ENCODE data around the gene BSDC1.
A peak's percentile ranks its signal among the peaks of the same experiment; 100 is the strongest.
"Not testable (repeated sequence)": the region's sequence is repeated elsewhere in the genome, so short reads cannot be mapped to it uniquely, and the experiment has no call there.

Gene BSDC1, protein sequence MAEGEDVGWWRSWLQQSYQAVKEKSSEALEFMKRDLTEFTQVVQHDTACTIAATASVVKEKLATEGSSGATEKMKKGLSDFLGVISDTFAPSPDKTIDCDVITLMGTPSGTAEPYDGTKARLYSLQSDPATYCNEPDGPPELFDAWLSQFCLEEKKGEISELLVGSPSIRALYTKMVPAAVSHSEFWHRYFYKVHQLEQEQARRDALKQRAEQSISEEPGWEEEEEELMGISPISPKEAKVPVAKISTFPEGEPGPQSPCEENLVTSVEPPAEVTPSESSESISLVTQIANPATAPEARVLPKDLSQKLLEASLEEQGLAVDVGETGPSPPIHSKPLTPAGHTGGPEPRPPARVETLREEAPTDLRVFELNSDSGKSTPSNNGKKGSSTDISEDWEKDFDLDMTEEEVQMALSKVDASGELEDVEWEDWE

DNA sequence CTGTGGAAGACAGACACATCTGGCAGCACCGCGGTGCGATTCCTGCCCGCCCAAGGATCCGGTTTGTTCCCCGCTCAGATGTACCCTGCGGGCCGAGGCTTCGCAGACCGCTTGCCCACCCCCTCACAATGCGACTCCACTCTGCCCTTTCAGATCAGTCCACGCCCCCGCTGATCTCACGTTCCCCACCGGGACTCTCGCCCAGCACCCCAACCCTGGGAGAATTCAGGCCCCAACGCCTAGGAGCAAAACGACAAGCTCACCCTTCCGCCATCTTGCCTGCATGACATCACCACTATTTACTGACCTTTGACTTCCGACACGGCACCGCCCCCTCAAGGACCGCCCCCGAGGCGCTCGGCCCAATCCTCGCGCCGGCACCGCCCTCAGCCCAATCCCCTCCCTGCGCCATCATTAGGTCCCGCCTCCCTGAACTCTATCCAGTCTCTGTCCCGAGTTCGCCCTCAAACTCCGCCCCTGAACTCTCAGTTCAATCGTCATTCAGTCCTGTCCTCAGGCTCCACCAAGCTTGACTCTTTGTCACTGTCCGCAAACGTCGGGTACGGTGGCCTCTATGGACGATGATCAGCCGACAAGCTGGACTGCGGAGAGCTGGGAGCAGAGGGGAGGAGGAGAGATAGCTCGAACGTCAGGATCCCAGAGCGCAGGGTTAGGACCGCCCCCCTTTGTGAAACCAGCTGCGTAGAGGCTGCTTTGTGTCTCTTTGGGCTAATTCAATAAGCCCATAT lies at the start of gene BSDC1:
TSS of gene BSDC1 (minus strand) at position 301 of the 749 bp plus-strand sequence. CDS start at position 274, 27 bp downstream.
- DNase-seq (ENCODE audit: low read depth in 2 of 3, low spot score in 1 of 3) = peak; percentile 98 to 99 (median 98)

DNA sequence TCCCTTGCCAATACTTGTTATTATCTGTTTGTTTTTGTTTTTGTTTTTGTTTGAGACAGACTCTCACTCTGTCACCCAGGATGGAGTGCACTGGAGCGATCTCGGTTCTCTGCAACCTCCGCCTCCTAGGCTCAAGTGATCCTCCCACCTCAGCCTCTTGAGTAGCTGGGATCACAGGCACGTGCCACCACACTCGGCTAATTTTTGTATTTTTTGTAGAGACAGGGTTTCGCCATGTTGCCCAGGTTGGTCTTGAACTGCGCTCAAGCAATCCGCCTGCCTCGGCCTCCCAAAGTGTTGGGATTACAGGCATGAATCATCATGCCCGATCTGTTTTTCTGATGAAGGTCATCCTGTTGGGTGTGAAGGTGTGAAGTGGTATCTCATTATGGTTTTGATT lies 47.2 kb upstream of the BSDC1 start:
- DNase-seq (ENCODE audit: low read depth in 2 of 3, low spot score in 1 of 3) = not testable (repeated sequence)

DNA sequence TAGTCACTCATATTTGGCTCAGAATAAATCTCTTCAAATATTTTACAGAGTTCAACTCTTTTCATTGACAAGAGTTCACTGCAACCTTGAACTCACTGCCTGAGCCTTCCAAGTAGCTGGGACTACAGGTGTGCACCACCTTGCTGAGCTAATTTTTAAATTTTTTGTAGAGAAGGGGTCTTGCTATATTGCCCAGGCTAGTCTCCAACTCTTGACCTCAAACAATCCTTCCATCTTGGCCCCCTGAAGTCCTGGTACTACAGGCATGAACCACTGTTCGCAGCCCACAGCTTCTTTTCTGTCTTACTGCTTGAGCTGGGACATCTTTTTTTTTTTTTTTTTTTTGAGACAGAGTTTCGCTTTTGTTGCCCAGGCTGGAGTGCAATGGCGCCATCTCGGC lies 44.5 kb upstream of the BSDC1 start:
- DNase-seq (ENCODE audit: low read depth in 2 of 3, low spot score in 1 of 3) = not testable (repeated sequence)

DNA sequence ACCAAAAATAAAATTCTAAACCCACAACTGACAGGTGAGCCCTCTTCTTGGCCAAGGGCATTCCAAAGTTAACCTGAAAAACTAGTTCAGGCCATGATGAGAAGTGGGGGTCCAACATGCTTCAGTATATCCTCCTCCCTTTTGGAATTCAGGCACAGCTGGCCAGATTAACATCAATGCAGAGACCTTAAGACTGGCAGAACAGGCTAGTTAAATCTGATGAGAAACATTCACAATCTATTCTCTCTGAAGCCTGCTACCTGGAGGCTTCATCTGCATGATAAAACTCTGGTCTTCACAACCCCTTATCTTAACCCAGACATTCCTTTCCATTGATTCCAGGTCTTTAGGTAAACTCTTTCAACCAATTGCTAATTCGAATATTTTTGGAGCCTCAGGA lies 43.9 kb upstream of the BSDC1 start:
- DNase-seq (ENCODE audit: low read depth in 2 of 3, low spot score in 1 of 3) = no peak

DNA sequence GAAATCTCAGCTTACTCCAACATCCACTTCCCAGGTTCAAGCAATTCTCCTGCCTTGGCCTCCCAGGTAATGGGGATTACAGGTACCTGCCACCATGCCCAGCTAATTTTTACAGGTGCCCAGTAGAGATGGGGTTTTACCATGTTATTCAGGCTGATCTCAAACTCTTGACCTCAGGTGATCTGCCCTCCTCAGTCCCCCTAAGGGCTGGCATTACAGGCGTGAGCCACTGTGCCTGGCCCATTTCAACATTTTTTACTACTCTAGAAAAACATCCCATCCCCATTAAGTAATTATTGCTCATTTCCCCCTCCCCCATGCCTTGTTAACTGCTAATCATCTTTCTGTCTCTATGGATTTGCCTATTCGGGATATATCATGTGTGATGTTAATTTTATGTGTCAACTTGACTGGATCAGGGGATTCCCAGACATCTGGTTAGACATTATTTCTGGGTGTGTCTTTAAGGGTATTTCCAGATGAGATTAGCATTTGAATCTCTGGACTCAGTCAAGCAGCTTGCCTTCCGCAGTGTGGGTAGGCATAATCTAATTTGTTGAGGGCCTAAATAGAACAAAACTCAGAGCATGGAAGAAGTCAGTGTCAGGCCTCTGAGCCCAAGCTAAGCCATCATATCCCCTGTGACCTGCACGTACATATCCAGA lies 37.6 kb upstream of the BSDC1 start:
- DNase-seq (ENCODE audit: low read depth in 2 of 3, low spot score in 1 of 3) = no peak

DNA sequence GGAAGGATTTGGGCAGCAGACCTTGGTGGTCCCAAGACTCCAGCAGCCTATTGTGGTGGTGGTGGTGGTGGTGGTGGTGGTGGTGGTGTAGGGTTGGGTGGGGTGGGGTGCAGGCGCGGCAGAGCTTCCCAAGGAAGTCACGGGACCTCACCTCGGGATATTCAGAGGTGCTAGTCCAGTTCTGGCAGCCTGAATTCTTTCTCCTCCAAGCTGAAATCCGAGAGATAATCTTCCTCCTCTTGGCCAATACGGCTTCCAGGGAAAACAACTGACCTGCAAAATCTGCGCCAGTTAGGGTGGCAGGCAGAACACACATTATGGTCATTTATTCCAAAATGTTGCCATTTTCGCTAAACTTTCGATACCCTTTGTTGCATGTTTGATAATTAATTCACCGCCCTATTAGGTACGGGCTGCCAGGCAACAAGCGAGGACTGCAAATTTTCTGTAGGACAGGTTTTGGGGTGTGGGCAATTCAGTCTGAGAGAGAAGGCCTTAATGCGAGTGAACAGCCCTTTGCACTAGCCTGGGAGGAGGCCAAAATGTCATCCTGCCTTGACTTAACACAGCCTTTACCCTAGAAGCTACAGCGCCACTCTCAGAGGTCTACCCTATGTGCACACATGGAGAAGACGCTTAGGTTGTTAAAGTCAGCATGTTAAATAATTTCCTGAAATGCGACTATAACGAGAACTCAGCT lies 33.2 kb upstream of the BSDC1 start:
- DNase-seq (ENCODE audit: low read depth in 2 of 3, low spot score in 1 of 3) = no peak

DNA sequence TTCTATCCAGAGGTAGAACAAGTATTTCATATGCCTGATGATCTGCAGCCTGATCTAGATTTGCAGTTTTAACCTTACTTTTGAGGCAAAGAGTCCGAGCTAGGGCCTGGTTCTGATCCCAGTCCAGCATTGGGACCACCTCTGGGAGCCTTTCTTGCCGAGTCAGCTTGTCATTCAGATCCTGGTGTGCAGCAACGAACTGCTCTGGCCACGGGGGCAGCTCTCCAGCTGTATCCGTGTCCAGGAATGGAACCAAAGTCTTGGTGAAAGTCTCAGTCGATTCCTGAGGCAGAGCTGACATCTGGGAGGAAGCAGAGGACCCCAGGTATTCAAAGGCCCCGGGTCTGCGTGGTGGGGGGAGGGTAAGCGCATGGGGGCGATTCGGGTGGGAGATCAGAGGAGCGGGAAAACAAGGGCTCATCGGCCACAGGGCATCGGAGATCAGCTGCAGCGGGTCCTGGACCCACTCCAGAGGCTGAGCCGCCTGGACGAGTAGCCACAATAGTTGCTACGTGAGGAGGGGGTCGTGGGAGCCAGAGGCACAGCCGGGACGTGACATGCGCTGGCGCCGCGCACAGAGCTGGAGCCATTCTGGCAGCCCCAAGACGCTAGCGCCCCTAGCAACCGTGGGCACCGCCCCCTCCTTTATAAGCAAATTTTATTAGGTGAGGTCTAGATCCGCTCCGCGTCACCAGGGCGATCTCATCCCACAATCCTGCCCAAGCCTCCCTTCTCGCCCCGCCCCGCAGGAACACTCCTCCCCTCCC lies 32.4 kb upstream of the BSDC1 start:
- DNase-seq (ENCODE audit: low read depth in 2 of 3, low spot score in 1 of 3) = no peak

DNA sequence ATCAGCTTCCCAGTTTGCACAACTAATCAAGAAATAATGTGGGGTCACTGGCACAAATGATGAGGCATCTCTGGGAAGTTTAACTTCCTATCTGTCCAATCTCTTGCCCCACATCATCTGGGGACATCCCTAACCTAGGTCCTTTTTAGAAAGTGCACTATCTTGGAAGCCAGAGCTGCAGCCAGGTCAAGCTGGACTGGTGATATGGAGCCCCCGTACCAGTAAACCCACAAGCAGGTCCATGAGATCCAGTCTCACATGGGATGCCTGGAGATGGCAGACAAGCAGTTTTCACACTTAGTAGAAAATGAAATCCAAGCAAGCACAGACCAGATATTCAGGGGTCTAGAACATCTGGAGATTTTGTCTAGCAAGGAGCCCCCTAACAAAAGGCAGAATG lies 27.5 kb upstream of the BSDC1 start:
- DNase-seq (ENCODE audit: low read depth in 2 of 3, low spot score in 1 of 3) = no peak

DNA sequence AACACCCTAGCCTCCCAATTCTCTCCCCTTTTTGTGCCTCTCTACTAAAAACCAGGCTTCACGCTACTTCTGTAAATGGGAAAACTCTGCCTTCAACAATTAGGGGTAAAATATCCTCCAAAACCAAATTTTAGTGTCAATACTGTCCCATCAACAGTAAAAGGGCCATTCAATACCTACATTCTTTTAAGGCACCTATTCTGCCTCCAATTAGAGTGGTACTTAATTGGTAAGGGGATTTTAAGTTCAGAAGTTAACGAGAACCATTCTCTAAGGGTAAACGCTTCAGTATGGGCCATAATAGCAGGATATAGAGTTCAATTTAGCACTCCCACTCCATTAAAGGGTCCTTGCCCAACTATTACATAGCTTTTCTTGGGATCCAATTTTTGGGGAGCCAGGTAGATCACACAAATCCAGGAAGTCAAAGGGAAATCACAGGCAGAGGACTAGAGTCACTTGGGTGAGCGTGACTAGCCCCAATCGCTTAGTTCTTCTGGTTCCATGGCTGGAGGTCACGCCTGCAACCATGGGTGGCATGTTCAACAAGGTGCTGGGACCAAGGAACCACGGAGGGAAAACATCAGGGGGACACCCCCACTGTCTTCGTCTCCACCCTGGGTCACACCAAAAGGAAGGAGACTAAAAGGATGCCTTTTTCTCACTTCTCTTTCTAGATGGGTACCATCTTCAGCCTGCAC lies 20.1 kb upstream of the BSDC1 start:
- DNase-seq (ENCODE audit: low read depth in 2 of 3, low spot score in 1 of 3) = no peak

DNA sequence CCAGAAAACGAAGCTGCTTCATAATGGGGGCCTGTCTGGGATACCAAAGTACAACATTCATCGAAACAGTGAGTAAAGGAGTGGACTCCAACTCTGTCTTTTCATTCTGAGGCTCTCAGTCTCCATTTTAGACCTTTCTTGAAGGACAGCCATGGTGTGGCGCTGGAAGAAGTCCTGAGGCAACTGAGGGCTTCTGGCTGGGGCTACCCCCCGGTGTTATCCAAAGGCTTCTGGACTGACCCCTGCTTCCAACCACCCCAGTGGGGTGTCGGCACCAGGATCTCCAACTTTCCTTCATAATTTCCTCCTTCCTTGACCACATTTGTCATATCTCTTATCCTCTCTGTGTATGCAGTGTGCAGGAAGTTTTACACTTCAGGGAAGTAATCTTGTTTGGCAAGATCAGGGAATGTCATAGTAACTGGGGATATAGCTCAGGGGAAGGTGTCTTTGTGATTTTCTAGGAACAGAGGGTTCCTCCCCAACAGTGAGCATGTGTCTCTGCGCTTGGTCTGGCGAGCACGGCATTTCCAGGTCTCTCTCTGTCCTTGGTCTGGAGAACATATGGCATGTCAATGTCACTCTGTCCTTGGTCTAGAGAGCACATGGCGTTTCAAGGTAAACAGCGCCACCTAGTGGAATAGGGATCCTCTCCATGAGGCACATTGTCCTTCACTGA lies 19.4 kb upstream of the BSDC1 start:
- peak; percentile 36 to 85 (median 65) for DNase-seq (ENCODE audit: low read depth in 2 of 3, low spot score in 1 of 3)

DNA sequence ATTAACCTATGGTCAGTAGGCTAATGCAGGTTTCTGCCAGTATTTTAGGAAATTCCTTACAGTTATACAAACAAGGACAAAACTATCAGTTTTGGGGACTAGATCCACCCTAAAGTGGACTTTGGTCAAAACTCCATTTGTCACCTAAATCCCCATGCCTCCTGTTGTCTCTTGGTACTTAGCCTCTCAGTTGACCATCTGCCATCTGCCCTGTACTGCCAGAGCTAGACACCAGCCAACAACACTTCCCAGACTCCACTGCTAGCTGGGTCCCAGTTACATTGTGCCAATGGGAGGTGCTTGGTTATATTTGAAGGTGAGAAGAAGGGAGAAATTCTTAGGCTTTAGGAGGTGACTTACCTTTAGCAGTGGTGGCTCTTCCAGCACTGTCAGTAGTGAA lies 17.0 kb upstream of the BSDC1 start:
- no peak for DNase-seq (ENCODE audit: low read depth in 2 of 3, low spot score in 1 of 3)

DNA sequence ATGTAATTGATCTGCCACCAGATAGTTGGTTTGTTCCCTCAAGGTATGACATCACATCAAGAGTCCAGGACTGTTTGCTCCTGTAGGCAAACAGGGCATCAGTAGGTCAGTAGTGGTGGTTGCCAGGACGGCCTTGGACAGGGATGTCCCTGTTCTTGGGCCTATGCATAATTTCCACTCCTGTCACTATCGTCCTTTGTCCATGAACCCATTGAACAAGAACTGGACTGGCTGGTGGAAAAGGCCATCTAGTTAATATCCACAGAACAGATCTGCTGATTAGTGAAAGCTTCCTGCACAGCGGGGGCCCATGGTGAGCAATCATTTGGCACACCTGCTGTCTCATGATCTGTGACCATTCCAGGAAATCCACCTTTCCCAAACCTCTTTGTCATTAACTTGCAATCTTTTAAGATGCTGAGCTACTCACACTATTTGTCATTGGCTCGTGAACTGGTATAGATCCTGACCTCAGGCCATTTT lies 12.4 kb upstream of the BSDC1 start:
- no peak for DNase-seq (ENCODE audit: low read depth in 2 of 3, low spot score in 1 of 3)

DNA sequence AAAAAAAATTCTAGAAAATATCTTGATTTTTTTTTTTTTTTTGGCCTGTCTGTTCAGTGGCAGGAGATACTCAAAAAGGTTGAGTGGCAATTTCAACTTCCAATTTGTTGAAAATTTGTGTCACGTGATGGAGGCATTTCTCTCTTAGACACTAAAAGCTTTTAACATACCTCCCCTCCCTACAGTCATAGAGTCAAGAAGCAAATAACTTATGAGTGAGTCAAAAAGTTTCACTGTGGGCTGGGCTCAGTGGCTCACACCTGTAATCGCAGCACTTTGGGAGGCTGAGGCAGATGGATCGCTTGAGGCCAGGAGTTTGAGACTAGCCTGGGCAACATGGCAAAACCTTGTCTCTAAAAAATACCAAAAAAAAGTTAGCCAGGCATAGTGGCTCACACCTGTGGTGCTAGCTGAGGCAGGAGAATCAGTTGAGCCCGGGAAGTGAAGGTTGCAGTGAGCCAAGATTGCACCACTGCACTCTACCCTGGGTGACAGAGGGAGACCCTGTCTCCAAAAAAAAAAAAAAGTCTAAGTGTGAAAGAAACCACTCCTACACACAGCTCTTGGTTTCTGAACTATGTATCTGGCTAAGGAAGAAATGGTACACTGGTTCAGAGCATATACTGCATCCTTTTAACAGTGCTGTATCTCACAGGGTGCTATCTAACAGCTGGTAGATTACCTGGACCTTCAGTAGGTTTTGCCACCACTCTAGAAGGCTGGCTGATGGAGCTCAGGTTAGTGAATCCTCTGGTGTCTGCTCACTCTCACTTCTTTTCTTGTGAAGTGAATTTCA lies 11.6 kb upstream of the BSDC1 start:
- DNase-seq (ENCODE audit: low read depth in 2 of 3, low spot score in 1 of 3) = no peak

DNA sequence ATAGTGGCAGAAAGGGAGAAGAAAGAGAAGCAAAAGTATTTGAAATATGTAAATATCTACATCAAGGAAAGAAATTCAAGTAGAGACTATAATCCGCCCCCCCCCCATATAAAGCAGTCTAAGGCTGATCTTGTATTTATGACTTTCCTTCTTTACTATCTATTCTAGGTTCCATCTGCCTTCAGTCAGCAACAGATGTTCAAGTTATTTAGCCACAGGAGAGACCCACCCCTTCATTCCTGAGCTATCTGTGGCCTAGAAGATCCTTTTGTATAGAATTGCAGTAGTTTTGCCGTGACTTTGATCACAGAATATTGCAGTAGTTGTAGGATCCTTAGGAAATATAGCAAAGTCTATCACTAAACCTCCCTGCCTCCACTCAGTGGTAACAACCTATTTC lies 10.7 kb upstream of the BSDC1 start:
- no peak for DNase-seq (ENCODE audit: low read depth in 2 of 3, low spot score in 1 of 3)

DNA sequence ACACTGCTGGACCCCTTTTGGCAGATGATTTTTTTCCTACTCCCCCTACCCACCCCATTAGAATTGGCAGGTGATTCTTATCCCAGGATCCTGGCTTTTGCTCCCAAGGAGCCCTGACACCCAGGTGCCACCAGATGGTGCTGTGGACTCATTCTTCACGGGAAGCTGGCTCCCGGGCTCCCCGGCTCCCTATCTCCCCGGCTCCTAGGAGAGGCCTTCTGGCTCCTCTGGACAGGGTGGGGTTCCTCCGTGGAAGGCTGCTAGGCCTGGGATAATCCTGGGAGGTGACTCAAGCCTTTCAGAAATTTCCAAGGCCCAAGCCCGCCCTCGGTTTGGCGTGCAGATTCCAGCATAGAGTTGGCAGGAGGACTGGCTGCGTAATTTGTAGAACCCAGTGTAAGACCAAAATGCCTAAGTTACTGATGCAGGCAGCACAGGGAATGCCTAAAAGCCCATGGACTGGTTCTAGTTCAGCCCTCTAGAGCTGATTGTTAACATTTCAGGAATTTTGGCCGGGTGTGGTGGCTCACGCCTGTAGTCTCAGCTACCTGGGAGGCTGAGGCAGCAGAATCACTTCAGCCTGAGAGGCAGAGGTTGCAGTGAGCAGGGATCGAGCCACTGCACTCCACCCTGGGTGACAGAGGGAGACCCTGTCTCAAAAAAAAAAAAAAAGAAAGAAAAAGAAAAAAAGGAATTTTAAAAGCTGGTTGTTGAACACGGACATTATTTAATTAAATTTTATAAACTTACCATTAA lies 6.8 kb upstream of the BSDC1 start:
- DNase-seq (ENCODE audit: low read depth in 2 of 3, low spot score in 1 of 3) = peak; percentile 36 to 58 (median 52)

DNA sequence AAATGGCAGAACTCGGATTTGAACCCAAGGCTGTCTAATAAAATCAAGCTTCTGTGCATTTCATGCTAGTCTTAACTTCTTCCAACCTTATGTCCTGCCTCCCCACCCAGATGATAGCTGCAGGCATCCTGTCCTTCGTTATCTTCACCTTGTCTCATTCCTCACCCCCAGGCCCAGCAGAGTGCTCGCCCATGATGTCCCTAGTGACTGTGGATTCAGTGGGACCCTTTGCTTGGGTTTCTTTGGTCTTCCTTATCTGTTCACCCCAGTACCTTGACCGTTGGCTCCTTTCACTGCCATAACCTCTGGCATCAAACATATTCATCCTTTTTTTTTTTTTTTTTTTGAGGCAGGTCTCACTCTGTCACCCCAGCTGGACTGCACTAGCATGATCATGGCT lies 5.6 kb upstream of the BSDC1 start:
- no peak for DNase-seq (ENCODE audit: low read depth in 2 of 3, low spot score in 1 of 3)

DNA sequence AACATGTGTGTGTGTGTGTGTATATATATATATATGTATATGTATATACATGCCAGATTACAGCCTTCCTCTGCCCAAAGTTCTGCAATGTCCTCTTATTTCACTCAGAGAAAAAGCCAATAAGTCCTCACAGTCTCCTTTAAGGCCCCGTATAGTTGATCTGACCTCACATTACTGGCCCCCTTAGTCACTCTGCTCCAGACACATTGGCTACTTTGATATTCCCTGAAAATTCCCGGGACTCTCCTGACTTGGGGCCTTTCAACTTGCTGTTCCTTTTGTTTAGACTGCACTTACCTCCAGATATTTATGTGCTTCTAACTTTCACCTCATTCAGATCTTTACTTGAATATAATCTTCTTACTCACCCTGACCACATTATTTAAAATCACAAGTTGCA lies 4.2 kb upstream of the BSDC1 start:
- DNase-seq (ENCODE audit: low read depth in 2 of 3, low spot score in 1 of 3) = no peak

DNA sequence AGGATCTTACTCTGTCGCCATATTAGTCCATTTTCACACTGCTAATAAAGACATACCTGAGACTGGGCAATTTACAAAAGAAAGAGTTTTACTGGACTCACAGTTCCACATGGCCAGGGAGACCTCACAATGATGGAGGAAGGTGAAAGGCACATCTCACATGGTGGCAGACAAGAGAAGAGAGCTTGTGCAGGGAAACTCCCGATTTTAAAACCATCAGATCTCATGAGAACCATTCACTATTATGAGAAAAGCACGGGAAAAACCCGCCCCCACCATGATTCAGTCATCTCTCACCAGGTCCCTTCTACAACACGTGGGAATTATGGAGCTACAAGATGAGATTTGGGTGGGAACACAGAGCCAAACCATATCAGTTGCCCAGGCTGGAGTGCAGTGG lies 2.3 kb upstream of the BSDC1 start:
- not testable (repeated sequence) for DNase-seq (ENCODE audit: low read depth in 2 of 3, low spot score in 1 of 3)
